ENCODE measurements around the gene SNRPF.

Gene SNRPF

DNA sequence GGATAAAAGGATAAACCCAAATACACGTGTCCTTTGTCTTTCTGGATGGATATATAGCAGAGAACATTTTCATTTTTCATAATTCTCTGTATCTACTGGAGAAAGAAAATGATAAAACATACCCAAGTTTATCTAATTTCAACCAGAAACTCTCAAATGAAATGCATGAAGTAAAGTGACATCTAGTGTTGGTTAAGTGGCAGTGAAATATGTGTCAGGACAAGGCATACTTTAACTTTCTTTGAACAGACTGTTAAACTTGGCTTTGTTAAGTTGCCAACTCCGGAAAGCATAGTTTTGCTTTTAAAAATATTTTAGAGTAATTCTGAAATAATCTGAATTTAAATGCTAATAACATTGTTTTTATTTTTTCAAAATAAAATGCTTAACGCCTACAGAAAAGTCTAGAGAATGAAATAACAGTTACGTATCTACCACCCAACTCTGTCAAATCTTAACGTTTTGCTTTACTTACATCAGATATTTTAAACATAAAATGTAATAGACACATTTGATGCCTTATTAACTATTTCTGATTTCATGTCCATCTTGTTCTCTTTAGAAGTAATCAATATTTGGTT is 43.0 kb upstream of the SNRPF start:
- no peak for TF ChIP-seq POLR2AphosphoS5 (IDR thresholded peaks at IDR 0.05; ENCODE audit: low read depth)
- TF ChIP-seq, protein P1, sequence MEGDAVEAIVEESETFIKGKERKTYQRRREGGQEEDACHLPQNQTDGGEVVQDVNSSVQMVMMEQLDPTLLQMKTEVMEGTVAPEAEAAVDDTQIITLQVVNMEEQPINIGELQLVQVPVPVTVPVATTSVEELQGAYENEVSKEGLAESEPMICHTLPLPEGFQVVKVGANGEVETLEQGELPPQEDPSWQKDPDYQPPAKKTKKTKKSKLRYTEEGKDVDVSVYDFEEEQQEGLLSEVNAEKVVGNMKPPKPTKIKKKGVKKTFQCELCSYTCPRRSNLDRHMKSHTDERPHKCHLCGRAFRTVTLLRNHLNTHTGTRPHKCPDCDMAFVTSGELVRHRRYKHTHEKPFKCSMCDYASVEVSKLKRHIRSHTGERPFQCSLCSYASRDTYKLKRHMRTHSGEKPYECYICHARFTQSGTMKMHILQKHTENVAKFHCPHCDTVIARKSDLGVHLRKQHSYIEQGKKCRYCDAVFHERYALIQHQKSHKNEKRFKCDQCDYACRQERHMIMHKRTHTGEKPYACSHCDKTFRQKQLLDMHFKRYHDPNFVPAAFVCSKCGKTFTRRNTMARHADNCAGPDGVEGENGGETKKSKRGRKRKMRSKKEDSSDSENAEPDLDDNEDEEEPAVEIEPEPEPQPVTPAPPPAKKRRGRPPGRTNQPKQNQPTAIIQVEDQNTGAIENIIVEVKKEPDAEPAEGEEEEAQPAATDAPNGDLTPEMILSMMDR (IDR thresholded peaks at IDR 0.05; ENCODE audit: insufficient read depth, low read length), result peak; percentile 49
- TF ChIP-seq GABPA (IDR thresholded peaks at IDR 0.05; ENCODE audit: low read depth), result no peak
- TF ChIP-seq, protein P2, sequence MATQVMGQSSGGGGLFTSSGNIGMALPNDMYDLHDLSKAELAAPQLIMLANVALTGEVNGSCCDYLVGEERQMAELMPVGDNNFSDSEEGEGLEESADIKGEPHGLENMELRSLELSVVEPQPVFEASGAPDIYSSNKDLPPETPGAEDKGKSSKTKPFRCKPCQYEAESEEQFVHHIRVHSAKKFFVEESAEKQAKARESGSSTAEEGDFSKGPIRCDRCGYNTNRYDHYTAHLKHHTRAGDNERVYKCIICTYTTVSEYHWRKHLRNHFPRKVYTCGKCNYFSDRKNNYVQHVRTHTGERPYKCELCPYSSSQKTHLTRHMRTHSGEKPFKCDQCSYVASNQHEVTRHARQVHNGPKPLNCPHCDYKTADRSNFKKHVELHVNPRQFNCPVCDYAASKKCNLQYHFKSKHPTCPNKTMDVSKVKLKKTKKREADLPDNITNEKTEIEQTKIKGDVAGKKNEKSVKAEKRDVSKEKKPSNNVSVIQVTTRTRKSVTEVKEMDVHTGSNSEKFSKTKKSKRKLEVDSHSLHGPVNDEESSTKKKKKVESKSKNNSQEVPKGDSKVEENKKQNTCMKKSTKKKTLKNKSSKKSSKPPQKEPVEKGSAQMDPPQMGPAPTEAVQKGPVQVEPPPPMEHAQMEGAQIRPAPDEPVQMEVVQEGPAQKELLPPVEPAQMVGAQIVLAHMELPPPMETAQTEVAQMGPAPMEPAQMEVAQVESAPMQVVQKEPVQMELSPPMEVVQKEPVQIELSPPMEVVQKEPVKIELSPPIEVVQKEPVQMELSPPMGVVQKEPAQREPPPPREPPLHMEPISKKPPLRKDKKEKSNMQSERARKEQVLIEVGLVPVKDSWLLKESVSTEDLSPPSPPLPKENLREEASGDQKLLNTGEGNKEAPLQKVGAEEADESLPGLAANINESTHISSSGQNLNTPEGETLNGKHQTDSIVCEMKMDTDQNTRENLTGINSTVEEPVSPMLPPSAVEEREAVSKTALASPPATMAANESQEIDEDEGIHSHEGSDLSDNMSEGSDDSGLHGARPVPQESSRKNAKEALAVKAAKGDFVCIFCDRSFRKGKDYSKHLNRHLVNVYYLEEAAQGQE (IDR thresholded peaks at IDR 0.05; ENCODE audit: insufficient replicate concordance, low read depth), result no peak
- no peak for TF ChIP-seq SPI1 (IDR thresholded peaks at IDR 0.05; ENCODE audit: borderline replicate concordance, low read depth)
- no peak overlapping the region for H3K27ac ChIP-seq (replicated peaks)
- no peak for DNase-seq (ENCODE audit: low read depth in 1 of 2, low spot score in 1 of 2)
- peaks cover 5% of the 10 kb centered on the region for H3K27me3 ChIP-seq (ENCODE audit: insufficient read depth, poor library complexity, severe bottlenecking)
- H3K4me3 ChIP-seq (replicated peaks; ENCODE audit: insufficient read depth, low read length), result no peak overlapping the region

DNA sequence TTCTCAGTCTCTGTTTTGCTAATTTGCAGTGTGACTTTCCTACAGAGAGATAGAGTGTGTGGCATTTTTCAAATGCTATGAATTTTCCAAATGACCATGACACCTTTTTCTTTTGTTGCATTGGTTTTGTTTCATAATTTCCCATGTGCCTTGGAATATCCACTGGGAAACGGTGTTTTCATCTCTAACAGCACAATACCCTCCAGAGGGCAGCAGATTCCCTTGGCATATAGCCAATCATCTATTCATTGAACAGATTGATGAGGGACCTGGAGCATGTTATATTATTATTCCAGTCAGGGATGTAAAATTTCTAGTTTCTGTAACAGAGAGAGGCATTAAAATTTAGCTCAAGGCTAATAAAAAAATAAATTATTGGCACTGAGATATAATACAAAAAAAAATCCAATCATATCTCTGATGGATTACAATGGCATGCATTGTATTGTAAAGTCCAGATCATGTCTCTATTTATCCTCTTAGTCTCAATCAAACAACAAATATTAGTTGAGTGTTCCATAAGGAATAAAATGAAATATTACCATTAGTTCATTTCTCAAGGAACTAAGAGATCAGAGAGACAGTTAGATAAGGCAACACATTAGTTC is 38.6 kb upstream of the SNRPF start:
- H3K4me3 ChIP-seq (replicated peaks; ENCODE audit: insufficient read depth, low read length), result no peak overlapping the region
- peaks cover 4% of the 10 kb centered on the region for H3K27me3 ChIP-seq (ENCODE audit: insufficient read depth, poor library complexity, severe bottlenecking)
- H3K27ac ChIP-seq (replicated peaks), result no peak overlapping the region
- TF ChIP-seq, protein P1 (IDR thresholded peaks at IDR 0.05; ENCODE audit: insufficient read depth, low read length), result peak; percentile 6
- TF ChIP-seq GABPA (IDR thresholded peaks at IDR 0.05; ENCODE audit: low read depth) (no peak), SPI1 (IDR thresholded peaks at IDR 0.05; ENCODE audit: borderline replicate concordance, low read depth) (no peak), POLR2AphosphoS5 (IDR thresholded peaks at IDR 0.05; ENCODE audit: low read depth) (no peak)
- TF ChIP-seq, protein P2 (IDR thresholded peaks at IDR 0.05; ENCODE audit: insufficient replicate concordance, low read depth), result no peak
- DNase-seq (ENCODE audit: low read depth in 1 of 2, low spot score in 1 of 2), result peak; percentile 4 to 20

DNA sequence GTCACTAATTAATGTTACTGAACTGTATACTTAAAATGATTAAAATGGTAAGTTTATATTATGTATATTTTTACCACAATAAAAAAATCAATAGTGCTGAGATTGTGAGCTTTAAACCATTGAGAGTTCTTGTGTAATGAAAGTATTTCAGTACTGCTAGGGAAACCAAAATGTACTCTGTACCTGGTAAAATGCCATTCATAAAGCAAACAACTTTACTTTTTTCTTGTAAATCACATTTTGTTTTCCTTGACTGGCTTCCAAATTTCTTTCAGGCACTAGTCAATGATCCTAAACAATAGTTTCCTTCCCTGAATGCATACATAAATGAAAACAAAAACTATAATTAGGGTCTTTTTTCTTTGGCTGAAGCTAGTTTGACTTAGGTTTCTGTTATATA is 29.4 kb upstream of the SNRPF start:
- Histone ChIP-seq H3K27ac (replicated peaks) (no peak overlapping the region), H3K4me3 (replicated peaks; ENCODE audit: insufficient read depth, low read length) (no peak overlapping the region), H3K27me3 (ENCODE audit: insufficient read depth, poor library complexity, severe bottlenecking) (peaks cover 18% of the 10 kb centered on the region)
- DNase-seq (ENCODE audit: low read depth in 1 of 2, low spot score in 1 of 2), result no peak
- TF ChIP-seq, protein P1 (IDR thresholded peaks at IDR 0.05; ENCODE audit: insufficient read depth, low read length), result no peak
- no peak for TF ChIP-seq GABPA (IDR thresholded peaks at IDR 0.05; ENCODE audit: low read depth)
- TF ChIP-seq POLR2AphosphoS5 (IDR thresholded peaks at IDR 0.05; ENCODE audit: low read depth), result no peak
- no peak for TF ChIP-seq SPI1 (IDR thresholded peaks at IDR 0.05; ENCODE audit: borderline replicate concordance, low read depth)
- TF ChIP-seq, protein P2 (IDR thresholded peaks at IDR 0.05; ENCODE audit: insufficient replicate concordance, low read depth), result no peak

Measured in HL-60 (cell line).